GM06990 (cell line): Measurements from ENCODE around the gene SACM1L.
A peak's percentile ranks its signal among the peaks of the same experiment; 100 is the strongest.

Experiments used
- DNase-seq: peaks from one replicate; pipeline ENCODE4 v3.0.0-alpha.2; 2011; ENCODE audit not compliant: insufficient read length; ENCODE audit errors: extremely low read depth
- H3K27me3 ChIP-seq: replicated peaks from 2 replicates; pipeline ENCODE4 v1.6.0; 2011; ENCODE audit warnings: low read length; ENCODE audit not compliant: control insufficient read depth, insufficient read depth
- H3K36me3 ChIP-seq: 2 replicates; pipeline ENCODE4 v1.5.1; 2011; ENCODE audit warnings: low read length; ENCODE audit not compliant: control insufficient read depth, insufficient read depth
- H3K4me3 ChIP-seq: replicated peaks from 2 replicates; pipeline ENCODE4 v1.5.1; 2011; ENCODE audit warnings: low read depth, mild to moderate bottlenecking, control low read depth, low read length
- TF ChIP-seq, protein P1 (sequence below): IDR thresholded peaks from 2 replicates; pipeline ENCODE4 v1.5.1; 2011; ENCODE audit warnings: low read length, control low read depth, mild to moderate bottlenecking, inconsistent platforms; ENCODE audit not compliant: insufficient read depth, poor library complexity, severe bottlenecking

The SACM1L gene

DNA sequence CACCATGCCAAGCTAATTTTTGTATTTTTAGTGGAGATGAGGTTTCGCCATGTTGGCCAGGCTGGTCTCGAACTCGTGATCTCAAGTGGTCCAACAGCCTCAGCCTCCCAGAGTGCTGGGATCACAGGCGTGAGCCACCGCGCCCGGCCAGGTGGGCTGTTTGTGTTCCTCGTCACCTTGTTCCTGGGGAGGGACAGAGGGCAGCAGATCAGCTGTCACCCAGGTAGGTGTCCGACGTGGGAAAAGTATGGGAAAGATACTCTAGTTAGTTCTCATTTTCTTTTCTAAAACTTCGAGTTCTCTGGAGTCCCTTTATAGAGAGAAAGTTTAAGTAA lies 28.7 kb upstream of the SACM1L start:
- H3K27me3 ChIP-seq = no peaks in the 10 kb centered on the region
- no peak overlapping the region for H3K4me3 ChIP-seq
- TF ChIP-seq, protein P1, sequence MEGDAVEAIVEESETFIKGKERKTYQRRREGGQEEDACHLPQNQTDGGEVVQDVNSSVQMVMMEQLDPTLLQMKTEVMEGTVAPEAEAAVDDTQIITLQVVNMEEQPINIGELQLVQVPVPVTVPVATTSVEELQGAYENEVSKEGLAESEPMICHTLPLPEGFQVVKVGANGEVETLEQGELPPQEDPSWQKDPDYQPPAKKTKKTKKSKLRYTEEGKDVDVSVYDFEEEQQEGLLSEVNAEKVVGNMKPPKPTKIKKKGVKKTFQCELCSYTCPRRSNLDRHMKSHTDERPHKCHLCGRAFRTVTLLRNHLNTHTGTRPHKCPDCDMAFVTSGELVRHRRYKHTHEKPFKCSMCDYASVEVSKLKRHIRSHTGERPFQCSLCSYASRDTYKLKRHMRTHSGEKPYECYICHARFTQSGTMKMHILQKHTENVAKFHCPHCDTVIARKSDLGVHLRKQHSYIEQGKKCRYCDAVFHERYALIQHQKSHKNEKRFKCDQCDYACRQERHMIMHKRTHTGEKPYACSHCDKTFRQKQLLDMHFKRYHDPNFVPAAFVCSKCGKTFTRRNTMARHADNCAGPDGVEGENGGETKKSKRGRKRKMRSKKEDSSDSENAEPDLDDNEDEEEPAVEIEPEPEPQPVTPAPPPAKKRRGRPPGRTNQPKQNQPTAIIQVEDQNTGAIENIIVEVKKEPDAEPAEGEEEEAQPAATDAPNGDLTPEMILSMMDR = no peak
- DNase-seq = no peak
- H3K36me3 ChIP-seq = 0 out of 2 replicates have a peak, but pooled peaks cover under 1% of the 10 kb centered on the region

GRCh38 chr3:45664578-45664977 lies 24.6 kb upstream of the SACM1L start:
- Histone ChIP-seq H3K27me3 (no peaks in the 10 kb centered on the region), H3K4me3 (peak overlapping the region; percentile 35), H3K36me3 (peaks cover 25% of the 10 kb centered on the region)
- DNase-seq = peak; percentile 43
- TF ChIP-seq, protein P1 = peak; percentile 22

- TF ChIP-seq, protein P1 = peak; percentile 57
- H3K36me3 ChIP-seq = peaks cover 28% of the 10 kb centered on the region
- peak; percentile 35 for DNase-seq
- H3K4me3 ChIP-seq = peak overlapping the region; percentile 35; the same call in 1 of the 2 replicates
- no peaks in the 10 kb centered on the region for H3K27me3 ChIP-seq
Observed at GRCh38 chr3:45665101-45665572, 24.1 kb upstream of the SACM1L start.

- H3K27me3 ChIP-seq = no peaks in the 10 kb centered on the region
- TF ChIP-seq, protein P1 = no peak
- peaks cover 30% of the 10 kb centered on the region for H3K36me3 ChIP-seq
- H3K4me3 ChIP-seq = no peak overlapping the region
- no peak for DNase-seq
Observed at GRCh38 chr3:45666757-45667431, 22.3 kb upstream of the SACM1L start.

GRCh38 chr3:45667569-45667934 lies 21.6 kb upstream of the SACM1L start:
- DNase-seq = no peak
- TF ChIP-seq, protein P1 = no peak
- peaks cover 35% of the 10 kb centered on the region for H3K36me3 ChIP-seq

More at GRCh38 chr3:45667569-45667934, 21.6 kb upstream of the SACM1L start:
- no peak overlapping the region for H3K4me3 ChIP-seq
- H3K27me3 ChIP-seq = no peaks in the 10 kb centered on the region
